OCI-LY1 (cell line): ENCODE results near the gene PLEKHA6.

ENCODE experiments used
- EZH2 ChIP-seq: fragments of 200-600 bp; sonication (generic), shearing (Covaris generic); IDR thresholded peaks from 2 replicates; pipeline ENCODE4 v1.8.0; 2017; ENCODE audit warnings: borderline replicate concordance, mixed run types, mild to moderate bottlenecking, antibody characterized with exemption, low read length, moderate library complexity, mixed read lengths
- TF ChIP-seq, protein P1 (sequence below): fragments of 200-600 bp; sonication (generic), shearing (Covaris generic); IDR thresholded peaks from 2 replicates; pipeline ENCODE4 v1.5.1; 2017; ENCODE audit warnings: mild to moderate bottlenecking, antibody characterized with exemption, low read length, moderate library complexity, mixed read lengths

DNA sequence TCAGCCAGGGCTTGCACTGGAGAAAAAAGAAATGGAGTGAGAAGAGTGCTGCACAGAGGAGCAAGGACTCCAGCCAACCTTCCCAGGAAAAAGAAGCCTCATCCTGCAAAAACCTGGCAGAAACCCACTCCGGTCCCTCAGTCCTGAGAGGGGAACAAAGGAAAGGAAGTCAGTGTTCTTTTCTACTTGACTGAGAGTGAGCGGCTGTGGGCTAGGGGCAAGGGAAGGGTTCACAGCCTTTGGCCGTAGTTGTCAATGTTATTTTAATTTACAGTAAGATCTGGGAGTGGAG lies 137.0 kb downstream of the PLEKHA6 start:
- TF ChIP-seq, protein P1, sequence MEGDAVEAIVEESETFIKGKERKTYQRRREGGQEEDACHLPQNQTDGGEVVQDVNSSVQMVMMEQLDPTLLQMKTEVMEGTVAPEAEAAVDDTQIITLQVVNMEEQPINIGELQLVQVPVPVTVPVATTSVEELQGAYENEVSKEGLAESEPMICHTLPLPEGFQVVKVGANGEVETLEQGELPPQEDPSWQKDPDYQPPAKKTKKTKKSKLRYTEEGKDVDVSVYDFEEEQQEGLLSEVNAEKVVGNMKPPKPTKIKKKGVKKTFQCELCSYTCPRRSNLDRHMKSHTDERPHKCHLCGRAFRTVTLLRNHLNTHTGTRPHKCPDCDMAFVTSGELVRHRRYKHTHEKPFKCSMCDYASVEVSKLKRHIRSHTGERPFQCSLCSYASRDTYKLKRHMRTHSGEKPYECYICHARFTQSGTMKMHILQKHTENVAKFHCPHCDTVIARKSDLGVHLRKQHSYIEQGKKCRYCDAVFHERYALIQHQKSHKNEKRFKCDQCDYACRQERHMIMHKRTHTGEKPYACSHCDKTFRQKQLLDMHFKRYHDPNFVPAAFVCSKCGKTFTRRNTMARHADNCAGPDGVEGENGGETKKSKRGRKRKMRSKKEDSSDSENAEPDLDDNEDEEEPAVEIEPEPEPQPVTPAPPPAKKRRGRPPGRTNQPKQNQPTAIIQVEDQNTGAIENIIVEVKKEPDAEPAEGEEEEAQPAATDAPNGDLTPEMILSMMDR = no peak
- no peak for TF ChIP-seq EZH2
